ENCODE data around the gene WIPF2. TPM values are rescaled to one million over a fixed set of nuclear protein-coding genes. Genes with fewer than 3 reads are reported as not detected.
A peak's percentile ranks its signal among the peaks of the same experiment; 100 is the strongest.

Gene WIPF2
- total RNA-seq, 1 experiment from 2014 or later = 37.2 TPM

DNA sequence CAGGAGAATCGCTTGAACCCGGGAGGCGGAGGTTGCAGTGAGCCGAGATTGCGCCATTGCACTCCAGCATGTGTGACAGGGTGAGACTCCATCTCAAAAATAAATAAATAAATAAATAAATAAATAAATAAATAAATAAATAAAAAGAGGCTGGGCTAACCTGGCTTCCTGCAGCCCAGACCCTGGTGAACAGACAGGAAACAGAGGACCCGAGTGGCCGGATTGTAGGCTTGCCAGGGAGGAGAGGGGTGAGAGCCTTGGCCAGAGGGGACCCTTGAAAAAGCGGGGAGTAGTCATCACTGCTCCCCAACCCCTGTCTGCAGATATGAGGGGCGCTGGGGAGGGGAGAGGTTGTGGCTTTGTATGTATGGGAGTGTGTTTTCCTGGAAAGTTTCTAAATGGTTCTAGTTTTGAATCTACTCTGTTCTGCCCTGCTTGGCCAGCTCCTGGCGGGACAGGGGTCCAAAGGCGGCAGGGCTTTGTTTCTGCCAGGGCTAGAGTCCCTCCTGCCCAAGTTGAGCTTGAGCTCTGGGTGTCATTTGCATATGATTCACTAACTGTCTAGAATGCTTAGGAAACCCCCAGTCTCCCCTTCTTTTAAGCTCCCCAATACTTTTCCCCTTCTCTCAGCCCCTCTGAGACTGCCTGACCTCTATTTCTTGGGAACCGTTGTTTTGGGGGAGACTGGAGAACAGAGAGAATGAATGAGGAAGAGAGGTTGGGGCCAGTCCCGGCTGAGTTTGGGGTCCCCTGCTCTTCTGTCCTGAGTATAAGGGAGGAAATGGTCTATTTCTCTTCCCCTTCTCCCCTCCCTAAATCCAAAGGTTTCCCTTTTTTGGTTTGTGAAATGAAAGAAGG, 106.3 kb downstream of the WIPF2 start:
- Histone ChIP-seq H3K27ac (no peak overlapping the region), H3K9me3 (ENCODE audit: insufficient read depth, low read depth) (no peaks in the 10 kb centered on the region), H4K20me1 (ENCODE audit: insufficient read depth) (peaks cover 15% of the 10 kb centered on the region), H3K4me2 (no peak overlapping the region), H3K4me1 (replicated peaks; ENCODE audit: insufficient read depth) (peaks cover 39% of the 10 kb centered on the region), H3F3A (ENCODE audit: insufficient read depth, low read depth) (peaks cover 5% of the 10 kb centered on the region; the same call in 1 of the 2 replicates), H3K79me2 (ENCODE audit: low read depth) (peaks cover 78% of the 10 kb centered on the region), H2AFZ (no peak overlapping the region), H3K36me3 (ENCODE audit: low read depth) (no peaks in the 10 kb centered on the region), H3K27me3 (ENCODE audit: insufficient read depth, low read depth) (no peaks in the 10 kb centered on the region), H3K9me2 (ENCODE audit: insufficient read depth) (no peaks in the 10 kb centered on the region), H3K4me3 (no peak overlapping the region)
- TF ChIP-seq EZH2 (IDR thresholded peaks at IDR 0.05; ENCODE audit: low read depth) = no peak
- TF ChIP-seq, protein P1, sequence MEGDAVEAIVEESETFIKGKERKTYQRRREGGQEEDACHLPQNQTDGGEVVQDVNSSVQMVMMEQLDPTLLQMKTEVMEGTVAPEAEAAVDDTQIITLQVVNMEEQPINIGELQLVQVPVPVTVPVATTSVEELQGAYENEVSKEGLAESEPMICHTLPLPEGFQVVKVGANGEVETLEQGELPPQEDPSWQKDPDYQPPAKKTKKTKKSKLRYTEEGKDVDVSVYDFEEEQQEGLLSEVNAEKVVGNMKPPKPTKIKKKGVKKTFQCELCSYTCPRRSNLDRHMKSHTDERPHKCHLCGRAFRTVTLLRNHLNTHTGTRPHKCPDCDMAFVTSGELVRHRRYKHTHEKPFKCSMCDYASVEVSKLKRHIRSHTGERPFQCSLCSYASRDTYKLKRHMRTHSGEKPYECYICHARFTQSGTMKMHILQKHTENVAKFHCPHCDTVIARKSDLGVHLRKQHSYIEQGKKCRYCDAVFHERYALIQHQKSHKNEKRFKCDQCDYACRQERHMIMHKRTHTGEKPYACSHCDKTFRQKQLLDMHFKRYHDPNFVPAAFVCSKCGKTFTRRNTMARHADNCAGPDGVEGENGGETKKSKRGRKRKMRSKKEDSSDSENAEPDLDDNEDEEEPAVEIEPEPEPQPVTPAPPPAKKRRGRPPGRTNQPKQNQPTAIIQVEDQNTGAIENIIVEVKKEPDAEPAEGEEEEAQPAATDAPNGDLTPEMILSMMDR (conservative IDR thresholded peaks at IDR 0.05) = no peak
- CTCF ChIA-PET = interaction anchor here (0.5 kb wide), 1 partner anchor 40 kb away, joined by 6 read pairs; no protein-coding TSS in a partner anchor
- intact Hi-C loops (cut with micrococcal nuclease; ENCODE audit: unreplicated experiment) = no loop called here
- DNase-seq = no peak
- POLR2A ChIA-PET (ENCODE audit: unreplicated experiment) = no interaction called here
- no TSS peak for BruUV-seq (replicated peaks)

DNA sequence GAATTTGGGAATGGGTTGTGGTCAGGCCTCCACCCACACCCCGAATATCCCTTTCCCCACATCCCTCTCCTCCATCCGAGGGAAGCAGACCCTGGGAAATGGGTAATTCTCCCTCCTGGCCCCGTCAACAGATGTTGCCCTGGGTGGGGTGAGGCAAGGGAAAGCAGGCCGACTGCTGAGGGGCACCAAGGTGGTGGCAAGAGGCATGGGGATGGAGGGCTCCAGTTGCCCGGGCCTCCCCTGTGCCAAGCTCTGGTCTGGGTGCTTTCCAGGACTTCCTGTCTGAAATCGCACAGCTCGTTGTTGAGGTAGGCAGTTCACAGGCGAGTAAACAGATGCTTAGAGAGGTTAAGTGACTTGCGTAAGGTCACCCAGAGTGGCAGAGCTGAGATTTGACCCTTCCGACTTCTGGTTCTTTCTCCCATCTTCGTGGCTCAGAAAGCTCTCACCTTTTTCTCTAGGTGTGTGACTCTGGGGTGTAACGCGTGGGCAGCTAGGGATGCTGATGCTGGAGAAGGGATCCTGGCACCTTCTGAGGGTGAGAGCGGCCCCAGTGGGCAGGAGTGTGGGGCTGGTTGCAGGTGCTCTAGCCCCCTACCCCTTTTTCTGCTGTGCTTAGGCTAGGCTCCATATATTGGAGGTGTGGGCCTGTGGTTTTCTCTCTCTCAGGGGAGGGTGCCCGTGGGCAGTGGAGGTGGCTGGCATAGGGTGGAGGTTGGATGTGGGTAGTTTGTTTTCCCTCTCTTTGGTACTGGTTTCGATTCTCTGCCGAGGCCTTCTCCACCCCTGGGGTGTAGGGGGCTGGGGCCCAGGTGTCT, 107.1 kb downstream of the WIPF2 start:
- H3K4me3 ChIP-seq = no peak overlapping the region
- no peak overlapping the region for H3K27ac ChIP-seq
- POLR2A ChIA-PET (ENCODE audit: unreplicated experiment) = no interaction called here
- no peaks in the 10 kb centered on the region for H3K36me3 ChIP-seq (ENCODE audit: low read depth)
- DNase-seq = peak in 1 of 2 experiments; percentile 29
- H3K27me3 ChIP-seq (ENCODE audit: insufficient read depth, low read depth) = no peaks in the 10 kb centered on the region
- no peak overlapping the region for H3K4me2 ChIP-seq
- no peaks in the 10 kb centered on the region for H3K9me2 ChIP-seq (ENCODE audit: insufficient read depth)
- peaks cover 70% of the 10 kb centered on the region for H3K79me2 ChIP-seq (ENCODE audit: low read depth)
- BruUV-seq (replicated peaks) = no TSS peak
- H2AFZ ChIP-seq = no peak overlapping the region
- no peaks in the 10 kb centered on the region for H3K9me3 ChIP-seq (ENCODE audit: insufficient read depth, low read depth)
- CTCF ChIA-PET = no interaction called here
- intact Hi-C loops (cut with micrococcal nuclease; ENCODE audit: unreplicated experiment) = no loop called here
- TF ChIP-seq, protein P1 (conservative IDR thresholded peaks at IDR 0.05) = no peak
- no peak for TF ChIP-seq EZH2 (IDR thresholded peaks at IDR 0.05; ENCODE audit: low read depth)
- peaks cover 17% of the 10 kb centered on the region for H4K20me1 ChIP-seq (ENCODE audit: insufficient read depth)
- H3K4me1 ChIP-seq (replicated peaks; ENCODE audit: insufficient read depth) = peaks cover 35% of the 10 kb centered on the region
- peaks cover 5% of the 10 kb centered on the region; the same call in 1 of the 2 replicates for H3F3A ChIP-seq (ENCODE audit: insufficient read depth, low read depth)

DNA sequence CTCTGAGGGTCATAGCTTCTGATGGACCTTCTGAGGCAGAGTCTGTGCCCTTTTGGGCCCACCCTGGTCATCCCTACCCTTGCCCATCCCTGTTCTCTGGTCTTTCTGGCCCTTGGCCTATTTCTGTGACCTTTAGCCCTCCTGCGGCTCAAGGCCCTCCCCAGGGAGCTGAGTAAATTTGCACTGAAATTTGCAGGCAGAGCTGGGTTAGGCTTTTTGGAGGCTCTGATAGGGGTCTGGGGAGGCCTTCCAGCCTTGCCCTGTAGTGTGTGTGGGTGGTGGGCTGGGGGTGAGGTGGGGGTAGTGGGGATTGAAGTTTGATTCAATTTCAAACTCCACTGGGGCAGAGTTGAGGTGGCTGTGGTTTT, 107.7 kb downstream of the WIPF2 start:
- intact Hi-C loops (cut with micrococcal nuclease; ENCODE audit: unreplicated experiment) = no loop called here
- no peak overlapping the region for H3K4me2 ChIP-seq
- ChIA-PET CTCF (no interaction called here), POLR2A (ENCODE audit: unreplicated experiment) (no interaction called here)
- H2AFZ ChIP-seq = no peak overlapping the region
- no peak overlapping the region for H3K27ac ChIP-seq
- no peaks in the 10 kb centered on the region for H3K9me3 ChIP-seq (ENCODE audit: insufficient read depth, low read depth)
- no peaks in the 10 kb centered on the region for H3K36me3 ChIP-seq (ENCODE audit: low read depth)
- no peaks in the 10 kb centered on the region for H3K9me2 ChIP-seq (ENCODE audit: insufficient read depth)
- no TSS peak for BruUV-seq (replicated peaks)
- H3K79me2 ChIP-seq (ENCODE audit: low read depth) = peaks cover 64% of the 10 kb centered on the region
- H3K27me3 ChIP-seq (ENCODE audit: insufficient read depth, low read depth) = no peaks in the 10 kb centered on the region
- no peak for TF ChIP-seq EZH2 (IDR thresholded peaks at IDR 0.05; ENCODE audit: low read depth)
- TF ChIP-seq, protein P1 (conservative IDR thresholded peaks at IDR 0.05) = no peak
- peaks cover 5% of the 10 kb centered on the region; the same call in 1 of the 2 replicates for H3F3A ChIP-seq (ENCODE audit: insufficient read depth, low read depth)
- DNase-seq = peak in 1 of 2 experiments; percentile 19
- no peak overlapping the region for H3K4me3 ChIP-seq
- peaks cover 36% of the 10 kb centered on the region for H3K4me1 ChIP-seq (replicated peaks; ENCODE audit: insufficient read depth)
- H4K20me1 ChIP-seq (ENCODE audit: insufficient read depth) = peaks cover 17% of the 10 kb centered on the region

Measured in PC-9 (cell line).